ENCODE data around the gene COPG1. TPM values are rescaled to one million over a fixed set of nuclear protein-coding genes. Genes with fewer than 3 reads are reported as not detected.
"Not testable (repeated sequence)": the region's sequence is repeated elsewhere in the genome, so short reads cannot be mapped to it uniquely, and the experiment has no call there.

COPG1 gene
- total RNA-seq, 1 donor from 2014 or later, result 187 TPM

- intact Hi-C loops (cut with micrococcal nuclease), result loop anchor here (1.0 to 2.0 kb wide), 3 partner anchors 9 to 54 kb away; partner anchors contain the start of gene COPG1
Measured at GRCh38 chr3:129238945-129239705, 10.3 kb upstream of the COPG1 start.

- intact Hi-C loops (cut with micrococcal nuclease), result loop anchor here (1.0 to 2.0 kb wide), 3 partner anchors 9 to 55 kb away; partner anchors contain the start of gene COPG1
Measured at GRCh38 chr3:129239991-129240390, 9.4 kb upstream of the COPG1 start.

- intact Hi-C loops (cut with micrococcal nuclease), result no loop called here
Measured at GRCh38 chr3:129240436-129240835, 9.0 kb upstream of the COPG1 start.

- intact Hi-C loops (cut with micrococcal nuclease), result loop anchor here (1.0 to 5.0 kb wide), 8 partner anchors 14 to 443 kb away; partner anchors contain the start of gene ISY1
Measured at GRCh38 chr3:129245141-129245540, 4.3 kb upstream of the COPG1 start.

GRCh38 chr3:129245641-129246306, 3.6 kb upstream of the COPG1 start:
- intact Hi-C loops (cut with micrococcal nuclease), result loop anchor here (1.0 to 5.0 kb wide), 8 partner anchors 15 to 443 kb away; partner anchors contain the start of gene ISY1

GRCh38 chr3:129246636-129247035, 2.8 kb upstream of the COPG1 start:
- intact Hi-C loops (cut with micrococcal nuclease), result loop anchor here (5.0 kb wide), 1 partner anchor 444 kb away; no protein-coding TSS in a partner anchor

DNA sequence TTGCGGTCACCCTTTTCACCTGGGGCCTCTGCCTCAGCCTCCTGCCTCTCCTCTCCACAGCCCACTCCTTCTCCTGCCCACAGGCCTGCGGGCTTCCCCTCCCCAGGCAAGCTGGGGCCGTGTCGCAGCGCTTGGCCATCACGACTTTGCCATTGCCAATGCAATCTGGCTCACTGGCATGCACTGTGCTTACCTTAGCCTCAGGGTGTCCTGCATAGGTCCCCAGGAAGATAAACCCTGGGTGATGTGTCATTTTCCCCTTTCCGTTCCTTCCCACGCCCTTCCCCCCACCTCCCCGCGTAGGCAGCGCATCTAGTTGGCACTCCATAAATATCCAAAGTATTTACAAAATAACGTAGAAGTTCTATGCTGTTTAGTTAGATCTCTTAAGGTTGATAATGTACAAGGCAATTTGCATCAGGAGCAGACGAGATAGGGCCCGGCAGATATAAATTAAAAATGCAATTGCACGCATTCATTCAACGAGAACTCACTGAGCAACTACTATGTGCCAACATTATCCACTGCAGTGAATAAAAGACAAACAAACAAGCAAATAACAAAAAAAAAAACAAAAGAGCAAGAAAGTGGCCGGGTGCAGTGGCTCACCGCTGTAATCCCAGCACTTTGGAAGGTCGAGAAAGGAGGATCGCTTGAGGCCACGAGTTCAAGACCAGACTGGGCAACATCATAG, 973 bp upstream of the COPG1 start:
- intact Hi-C loops (cut with micrococcal nuclease), result loop anchor here (2.0 to 5.0 kb wide), 2 partner anchors 66 to 446 kb away; no protein-coding TSS in a partner anchor

DNA sequence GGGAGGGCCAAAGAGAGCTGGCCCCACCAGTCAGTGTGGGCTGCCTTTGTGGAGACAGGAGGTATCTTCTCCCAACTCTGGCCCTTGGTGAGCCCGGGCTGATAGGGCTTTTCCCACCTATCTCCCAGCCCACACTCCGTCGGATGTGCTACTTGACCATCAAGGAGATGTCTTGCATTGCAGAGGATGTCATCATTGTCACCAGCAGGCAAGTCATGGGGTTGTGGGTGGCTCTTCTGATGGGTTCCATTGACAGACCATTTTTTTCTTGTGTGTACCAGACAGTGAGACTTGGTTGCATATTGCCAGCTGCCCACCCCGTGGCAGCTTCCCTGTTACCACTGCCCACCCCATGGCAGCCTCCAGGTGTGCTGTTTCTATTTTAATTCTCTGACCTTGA, 3.3 kb downstream of the COPG1 start:
- intact Hi-C loops (cut with micrococcal nuclease), result no loop called here

GRCh38 chr3:129254536-129255230, 5.3 kb downstream of the COPG1 start:
- intact Hi-C loops (cut with micrococcal nuclease), result no loop called here

- intact Hi-C loops (cut with micrococcal nuclease), result no loop called here
Measured at GRCh38 chr3:129256270-129256669, 6.9 kb downstream of the COPG1 start.

GRCh38 chr3:129257609-129258008, 8.2 kb downstream of the COPG1 start:
- intact Hi-C loops (cut with micrococcal nuclease), result no loop called here

DNA sequence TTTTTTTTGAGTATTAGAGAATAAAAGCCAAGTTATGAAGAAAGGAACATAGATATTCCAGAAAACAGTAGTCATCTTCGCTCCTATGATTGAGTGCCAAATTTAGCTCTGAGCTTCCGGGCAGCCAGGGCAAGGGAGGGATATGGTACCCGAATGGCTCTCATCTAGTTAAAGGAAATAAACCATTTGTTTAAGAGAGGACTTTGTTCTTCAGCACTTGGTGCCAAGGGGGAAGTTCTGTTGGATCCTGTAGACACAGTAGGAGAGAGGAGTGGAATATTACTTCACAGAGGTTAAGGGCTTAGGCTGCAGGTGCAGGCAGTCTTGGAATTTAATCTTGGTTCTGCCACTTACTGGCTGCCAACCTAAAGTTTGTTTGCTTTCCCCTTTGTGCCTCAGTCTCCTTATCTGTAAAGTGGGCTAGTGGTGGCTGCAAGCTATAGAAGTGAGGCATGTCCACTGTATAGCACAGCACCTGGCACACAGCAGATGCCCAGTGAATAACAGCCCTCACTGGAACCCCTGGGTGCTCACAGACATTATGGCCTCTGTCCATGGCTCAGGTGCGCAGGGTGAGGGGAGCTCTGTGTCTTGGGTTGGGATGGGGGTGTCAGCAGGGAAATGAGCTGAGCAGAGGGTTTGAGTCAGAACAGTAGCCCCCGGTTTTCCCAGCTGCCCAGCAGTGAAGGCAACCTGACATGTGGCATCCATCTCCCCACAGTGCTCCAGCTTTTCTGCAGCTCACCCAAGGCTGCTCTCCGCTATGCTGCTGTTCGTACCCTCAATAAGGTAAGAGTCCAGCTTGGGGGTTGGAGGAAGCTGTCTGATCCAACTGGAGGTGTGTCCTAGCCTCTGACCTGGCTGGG, 10.4 kb downstream of the COPG1 start:
- intact Hi-C loops (cut with micrococcal nuclease), result no loop called here

- intact Hi-C loops (cut with micrococcal nuclease), result no loop called here
Measured at GRCh38 chr3:129260606-129261005, 11.2 kb downstream of the COPG1 start.

DNA sequence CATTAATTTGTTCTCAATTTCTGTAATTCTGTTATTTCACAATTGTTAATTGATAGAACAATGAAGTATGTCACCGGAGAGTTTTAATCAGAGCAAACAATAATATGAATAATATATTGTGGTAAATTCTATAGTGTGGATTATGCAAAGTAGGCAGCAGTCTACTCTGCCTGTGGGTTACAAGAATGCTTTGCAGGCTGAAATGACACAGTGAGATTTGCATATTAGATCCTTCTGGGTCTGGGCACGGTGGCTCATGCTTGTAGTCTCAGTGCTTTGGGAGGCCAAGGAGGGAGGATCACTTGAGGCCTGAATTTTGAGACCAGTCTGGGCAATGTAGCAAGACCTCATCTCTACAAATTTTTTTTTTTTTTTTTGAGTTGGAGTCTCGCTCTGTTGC, 12.5 kb downstream of the COPG1 start:
- intact Hi-C loops (cut with micrococcal nuclease), result no loop called here

GRCh38 chr3:129263161-129263910, 13.9 kb downstream of the COPG1 start:
- intact Hi-C loops (cut with micrococcal nuclease), result no loop called here

DNA sequence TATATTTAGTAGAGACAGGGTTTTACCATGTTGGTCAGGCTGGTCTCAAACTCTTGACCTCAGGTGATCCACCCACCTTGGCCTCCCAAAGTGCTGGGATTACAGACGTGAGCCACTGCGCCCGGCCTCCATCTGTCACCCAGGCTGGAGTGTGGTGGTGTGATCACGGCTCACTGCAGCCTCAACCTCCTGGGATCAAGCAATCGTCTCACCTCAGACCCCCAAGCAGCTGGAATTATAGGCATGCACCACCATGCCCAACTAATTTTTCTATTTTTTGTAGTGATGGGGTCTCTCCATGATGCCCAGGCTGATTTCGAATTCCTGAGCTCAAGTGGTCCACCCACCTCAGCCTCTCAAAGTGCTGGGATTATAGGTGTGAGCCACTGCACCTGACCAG, 15.6 kb downstream of the COPG1 start:
- intact Hi-C loops (cut with micrococcal nuclease), result not testable (repeated sequence)

DNA sequence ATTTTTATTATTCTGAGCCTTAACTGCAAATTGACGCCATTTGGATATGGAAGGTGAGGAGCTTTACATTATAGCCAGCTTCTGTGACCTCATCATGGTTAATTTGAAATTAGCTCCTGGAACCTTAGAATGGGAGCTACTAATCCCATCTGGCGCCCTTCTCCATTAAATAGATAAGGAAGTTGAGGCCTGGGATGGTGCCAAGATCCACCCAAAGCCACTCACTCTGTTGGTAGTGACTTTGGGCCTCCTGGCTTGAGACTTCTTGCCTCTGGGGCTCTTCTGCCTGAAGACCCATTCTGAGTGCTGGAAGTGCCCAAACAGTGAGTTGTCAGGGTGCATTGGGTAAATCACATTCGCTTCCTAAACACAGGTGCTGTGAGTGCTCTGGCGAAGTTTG, 17.2 kb downstream of the COPG1 start:
- intact Hi-C loops (cut with micrococcal nuclease), result no loop called here

DNA sequence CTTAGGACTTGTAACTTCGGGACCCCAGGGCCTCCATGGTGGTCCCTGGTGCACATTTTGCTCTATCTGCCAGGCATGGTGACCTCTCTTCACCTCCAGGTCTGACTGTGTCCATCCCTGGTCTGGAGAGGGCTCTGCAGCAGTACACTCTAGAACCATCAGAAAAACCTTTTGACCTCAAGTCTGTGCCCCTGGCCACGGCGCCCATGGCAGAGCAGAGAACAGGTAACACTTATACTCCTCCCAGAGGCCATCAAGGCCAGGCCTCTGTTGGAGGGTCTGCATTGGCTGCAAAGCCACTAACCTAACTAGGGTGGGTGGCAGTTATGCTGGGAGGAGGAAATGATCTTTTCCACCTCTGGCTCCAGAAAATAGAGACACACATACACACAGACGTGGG, 19.0 kb downstream of the COPG1 start:
- intact Hi-C loops (cut with micrococcal nuclease), result no loop called here

GRCh38 chr3:129271674-129272073, 22.3 kb downstream of the COPG1 start:
- intact Hi-C loops (cut with micrococcal nuclease), result no loop called here

GRCh38 chr3:129276385-129276784, 27.0 kb downstream of the COPG1 start:
- intact Hi-C loops (cut with micrococcal nuclease), result no loop called here
